ENCODE results near the gene ZFP69B.

DNA sequence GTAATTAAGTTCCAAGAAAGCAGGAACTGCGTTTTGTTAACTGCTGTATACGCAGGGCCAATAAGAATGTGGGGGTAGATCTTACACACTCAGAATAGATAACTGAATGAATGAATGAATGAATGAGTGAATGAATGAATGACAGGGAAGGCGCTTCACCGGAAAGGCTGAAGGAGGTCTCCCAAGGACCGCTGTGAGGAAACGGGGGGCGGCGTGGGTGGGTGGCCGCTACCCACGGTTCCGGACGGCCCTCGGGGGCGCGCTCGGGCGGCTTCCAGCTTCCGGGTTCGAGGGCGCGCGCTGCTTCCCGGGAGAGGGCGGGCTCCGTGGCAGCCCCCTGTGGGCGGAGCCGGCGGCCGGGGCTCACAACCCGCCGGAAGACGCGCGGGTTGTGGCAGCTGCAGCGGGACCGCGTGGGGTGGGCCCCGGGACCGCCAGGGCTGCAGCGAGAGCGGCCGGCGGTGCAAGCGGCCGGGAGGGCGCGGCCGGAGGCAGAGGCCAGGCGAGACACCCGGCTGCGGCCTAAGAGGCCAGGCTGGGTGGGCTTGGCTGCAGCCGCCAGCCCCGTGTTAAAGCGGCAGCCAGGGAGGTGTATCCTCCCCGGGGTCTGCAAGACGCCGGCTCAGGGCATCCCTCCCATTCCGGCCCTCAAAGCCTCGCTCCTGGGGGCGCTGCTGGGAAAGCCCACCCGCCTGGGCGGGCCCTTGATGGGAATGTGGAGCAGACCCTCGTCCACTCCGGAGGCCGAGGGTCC lies 26.8 kb downstream of the ZFP69B start, which contains the start of gene ZFP69:
- TF ChIP-seq EZH2phosphoT487 (IDR thresholded peaks at IDR 0.05; ENCODE audit: insufficient read depth, low read depth) (no peak), EZH2 (IDR thresholded peaks at IDR 0.05; ENCODE audit: insufficient read depth, poor library complexity, severe bottlenecking) (no peak)

Data from GM23248 (cell line).